GM19035 (cell line): ENCODE results near the gene SFN.
A peak's percentile ranks its signal among the peaks of the same experiment; 100 is the strongest.
"Not testable (repeated sequence)": the region's sequence is repeated elsewhere in the genome, so short reads cannot be mapped to it uniquely, and the experiment has no call there.

Experiments used
- ATAC-seq: cut with Tn5 transposase; IDR thresholded peaks from one replicate; pipeline ENCODE4 v1.9.1; 2021; ENCODE audit not compliant: unreplicated experiment

Gene SFN

GRCh38 chr1:26864610-26865480, 1.9 kb downstream of the SFN start:
- peak; percentile 89 for ATAC-seq

GRCh38 chr1:26873097-26873496, 10.1 kb downstream of the SFN start:
- not testable (repeated sequence) for ATAC-seq

DNA sequence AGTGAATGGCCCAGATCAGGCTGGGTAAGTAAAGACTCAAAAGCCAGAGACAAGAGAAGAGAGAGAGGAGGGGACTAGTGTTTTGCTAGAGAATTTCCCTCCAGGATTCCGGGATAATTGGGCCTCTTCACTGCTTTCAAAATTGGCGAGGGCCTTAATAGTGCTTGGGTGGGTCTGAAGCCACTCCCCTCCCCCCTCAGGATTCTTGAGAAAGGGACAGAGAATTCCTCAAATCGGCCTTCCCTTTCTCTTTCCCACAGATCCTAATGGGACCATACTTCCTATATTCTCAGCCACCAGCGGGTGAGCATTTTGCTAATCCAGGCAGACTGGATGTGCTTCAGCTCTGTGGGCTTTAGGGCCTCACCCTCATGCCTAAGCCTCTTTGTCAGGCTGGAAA, 11.9 kb downstream of the SFN start:
- ATAC-seq: no peak

GRCh38 chr1:26877326-26877725, 14.4 kb downstream of the SFN start:
- no peak for ATAC-seq

DNA sequence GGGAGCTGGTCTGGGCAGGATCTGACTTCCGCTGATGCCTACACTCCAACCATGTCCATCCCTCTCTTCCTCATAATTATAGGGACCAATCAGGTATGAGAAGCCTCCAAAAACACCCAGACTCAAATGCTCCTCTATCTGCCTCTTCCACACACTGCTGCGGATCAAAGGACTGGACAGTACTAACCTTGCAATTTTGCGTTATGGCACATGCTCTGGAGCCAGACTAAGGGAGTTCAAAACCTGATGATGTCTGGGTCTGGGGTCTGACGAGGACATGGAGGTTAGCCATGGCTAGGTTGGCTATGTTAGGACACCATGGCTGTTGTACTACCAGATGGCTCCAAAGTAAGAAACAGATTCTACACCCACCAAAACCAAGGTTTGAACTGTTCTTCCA, 16.8 kb downstream of the SFN start:
- no peak for ATAC-seq

DNA sequence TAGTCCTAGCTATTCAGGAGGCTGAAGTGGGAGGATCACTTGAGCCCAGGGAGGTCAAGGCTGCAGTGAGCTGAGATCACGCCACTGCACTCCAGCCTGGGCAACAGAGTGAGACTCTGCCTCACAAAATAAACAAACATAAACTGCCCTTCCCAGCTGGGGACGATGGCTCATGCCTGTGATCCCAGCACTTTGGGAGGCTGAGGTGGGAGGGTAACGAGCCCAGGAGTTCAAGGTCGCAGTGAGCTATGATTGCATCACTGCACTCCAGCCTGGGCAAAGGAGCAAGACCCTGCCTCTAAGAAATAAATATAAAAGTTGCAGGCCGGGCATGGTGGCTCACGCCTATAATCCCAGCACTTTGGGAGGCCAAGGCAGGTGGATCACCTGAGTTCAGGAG, 18.7 kb downstream of the SFN start:
- not testable (repeated sequence) for ATAC-seq

- ATAC-seq: no peak
Observed at GRCh38 chr1:26882696-26883463, 19.9 kb downstream of the SFN start.

DNA sequence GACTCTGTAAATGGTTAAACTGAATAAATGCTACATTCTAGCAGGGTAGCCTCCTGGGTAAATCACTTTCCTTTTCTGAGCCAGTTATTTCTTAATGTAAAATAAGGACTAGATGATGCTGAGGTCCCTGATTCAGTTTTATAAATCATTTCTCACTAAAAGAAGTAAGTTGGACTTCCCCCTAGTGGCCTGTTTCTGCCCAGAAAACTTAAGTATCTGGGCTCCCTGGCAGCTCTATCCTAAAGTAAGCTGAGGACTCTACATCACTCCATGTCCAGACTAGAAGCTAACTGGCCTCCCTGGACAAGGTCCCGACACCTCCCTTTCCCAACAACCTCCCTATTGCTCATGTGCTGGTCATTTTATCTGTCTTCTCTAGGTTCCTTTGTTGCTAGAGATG, 24.2 kb downstream of the SFN start:
- no peak for ATAC-seq

DNA sequence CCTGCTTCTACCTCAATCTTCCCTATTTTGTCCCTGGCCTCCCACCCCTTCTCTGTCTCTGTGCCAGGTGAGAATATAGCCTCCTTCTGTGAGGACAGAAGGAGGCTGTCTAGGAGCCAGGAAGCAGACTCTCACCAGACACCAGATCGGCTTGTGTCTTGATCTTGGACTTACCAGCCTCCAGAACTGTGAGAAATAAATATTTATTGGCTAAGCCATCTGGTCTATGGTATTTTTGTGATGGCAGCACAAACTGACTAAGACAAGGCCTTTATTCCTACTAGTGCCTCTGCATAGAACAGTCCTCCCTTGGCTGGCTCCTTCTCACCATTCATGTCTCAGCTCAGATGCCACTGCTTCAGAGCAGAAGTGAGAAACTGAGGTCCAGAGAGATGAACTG, 25.3 kb downstream of the SFN start:
- ATAC-seq: no peak

GRCh38 chr1:26889551-26890466, 26.9 kb downstream of the SFN start, which contains the start of gene GPN2:
Gene GPN2 (minus strand): TSS chr1:26890283. CDS start chr1:26890096, 187 bp downstream.
- ATAC-seq: peak; percentile 89

DNA sequence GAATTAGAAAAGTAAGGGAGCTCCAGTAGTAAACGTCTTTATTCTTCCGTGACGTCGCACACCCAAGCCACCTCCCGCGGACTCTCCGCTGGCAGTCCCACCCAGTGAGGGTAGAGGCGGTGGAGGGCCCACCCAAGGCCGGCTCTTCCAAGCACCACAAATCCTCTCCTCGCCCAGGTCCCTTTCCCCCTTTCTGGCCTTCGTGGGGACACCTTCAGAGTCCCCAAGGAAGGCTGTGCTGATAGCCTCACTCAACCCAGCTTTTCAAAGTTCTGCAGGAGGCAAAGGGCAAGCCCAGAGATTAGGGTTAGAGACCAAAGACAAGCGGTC, 27.5 kb downstream of the SFN start:
- peak; percentile 10 for ATAC-seq

- no peak for ATAC-seq
Observed at GRCh38 chr1:26894263-26894662, 31.3 kb downstream of the SFN start.

GRCh38 chr1:26897351-26897750, 34.4 kb downstream of the SFN start:
- ATAC-seq: no peak

- ATAC-seq: peak; percentile 92
Observed at GRCh38 chr1:26900001-26900814, 37.3 kb downstream of the SFN start, which contains the start of gene GPATCH3. Gene GPATCH3 (minus strand): TSS chr1:26900467. CDS start chr1:26900442, 25 bp downstream.

GRCh38 chr1:26900815-26901511, 38.0 kb downstream of the SFN start:
- ATAC-seq: no peak

DNA sequence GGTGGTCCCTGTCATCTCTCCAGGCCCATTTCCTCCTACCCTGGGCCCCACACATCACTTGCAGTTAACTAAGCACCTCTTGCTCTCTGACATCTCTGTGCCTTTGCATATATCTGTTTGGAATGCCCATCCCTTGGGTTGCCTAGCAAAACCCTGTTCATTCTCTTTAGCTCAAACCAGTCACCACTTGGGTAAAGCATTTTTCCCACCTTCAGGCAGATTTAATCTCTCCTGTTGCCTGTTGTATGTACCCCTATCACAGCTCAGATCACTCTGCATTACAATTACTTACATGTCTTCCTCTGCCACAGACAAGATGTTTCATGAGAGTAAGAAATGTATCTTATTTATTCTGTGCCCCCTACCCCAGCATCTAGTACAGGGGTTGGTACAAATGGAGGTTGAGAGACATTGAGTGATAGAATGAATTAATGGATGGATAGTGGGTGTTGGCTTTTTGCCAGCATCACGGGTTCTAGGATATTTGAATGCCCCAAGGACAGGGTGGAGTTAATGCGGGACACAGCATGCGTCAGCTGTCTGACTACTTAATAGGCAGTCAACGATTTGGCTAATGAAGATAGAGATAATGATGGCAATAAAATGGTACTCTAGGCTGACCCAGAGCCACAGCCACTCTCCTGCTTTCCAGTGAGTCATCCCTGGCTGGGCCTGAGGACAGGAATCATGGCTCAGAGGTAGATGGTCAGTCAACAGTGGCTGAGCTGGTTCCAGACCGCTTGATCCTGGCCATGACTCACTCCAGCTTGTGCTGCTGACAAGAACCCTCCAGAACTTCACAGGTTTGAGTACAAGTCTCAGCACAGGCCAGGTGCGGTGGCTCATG, 44.3 kb downstream of the SFN start:
- no peak for ATAC-seq

- no peak for ATAC-seq
Observed at GRCh38 chr1:26909951-26910342, 47.0 kb downstream of the SFN start.

- ATAC-seq: no peak
Observed at GRCh38 chr1:26910343-26911160, 47.6 kb downstream of the SFN start.
